GM12801 (cell line): ENCODE data around the gene PYCARD.

Experiments
- TF ChIP-seq, protein P1 (sequence below): IDR thresholded peaks from one replicate; pipeline ENCODE4 v1.5.1; 2011; ENCODE audit warnings: control low read depth; ENCODE audit not compliant: insufficient read length; ENCODE audit errors: extremely low read depth

Gene PYCARD

DNA sequence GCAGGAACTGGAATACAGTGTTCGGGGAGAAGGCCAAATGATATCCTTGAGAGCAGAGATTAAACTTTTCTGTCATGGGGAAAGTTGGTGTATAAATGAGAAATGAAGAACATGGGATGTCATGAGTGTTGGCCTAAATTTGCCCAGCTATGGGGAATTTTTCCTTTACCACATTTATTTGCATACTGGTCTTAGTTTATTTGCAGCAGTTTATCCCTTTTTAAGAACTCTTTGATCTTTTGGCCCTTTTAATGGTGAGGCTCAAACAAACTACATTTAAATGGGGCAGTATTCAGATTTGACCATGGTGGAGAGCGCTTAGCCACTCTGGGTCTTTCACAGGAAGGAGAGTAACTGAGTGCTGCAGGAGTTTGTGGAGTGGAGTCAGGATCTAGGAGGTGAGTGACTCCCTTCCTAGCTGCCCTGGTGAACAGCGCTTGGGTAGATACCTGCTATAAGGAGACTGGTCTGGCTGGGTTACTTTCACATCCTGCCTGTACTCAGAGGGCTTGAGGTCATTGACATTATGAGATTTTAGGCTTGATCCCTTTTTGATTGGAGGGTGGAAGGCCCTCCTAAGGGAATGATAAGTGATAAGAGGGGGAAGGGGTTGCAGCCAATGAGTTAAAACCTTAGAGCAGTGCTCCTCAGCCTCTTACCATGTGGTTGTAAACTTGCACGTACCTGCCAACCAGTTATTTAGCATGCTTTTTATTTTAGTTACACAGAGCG is 10.7 kb downstream of the PYCARD start:
- TF ChIP-seq, protein P1, sequence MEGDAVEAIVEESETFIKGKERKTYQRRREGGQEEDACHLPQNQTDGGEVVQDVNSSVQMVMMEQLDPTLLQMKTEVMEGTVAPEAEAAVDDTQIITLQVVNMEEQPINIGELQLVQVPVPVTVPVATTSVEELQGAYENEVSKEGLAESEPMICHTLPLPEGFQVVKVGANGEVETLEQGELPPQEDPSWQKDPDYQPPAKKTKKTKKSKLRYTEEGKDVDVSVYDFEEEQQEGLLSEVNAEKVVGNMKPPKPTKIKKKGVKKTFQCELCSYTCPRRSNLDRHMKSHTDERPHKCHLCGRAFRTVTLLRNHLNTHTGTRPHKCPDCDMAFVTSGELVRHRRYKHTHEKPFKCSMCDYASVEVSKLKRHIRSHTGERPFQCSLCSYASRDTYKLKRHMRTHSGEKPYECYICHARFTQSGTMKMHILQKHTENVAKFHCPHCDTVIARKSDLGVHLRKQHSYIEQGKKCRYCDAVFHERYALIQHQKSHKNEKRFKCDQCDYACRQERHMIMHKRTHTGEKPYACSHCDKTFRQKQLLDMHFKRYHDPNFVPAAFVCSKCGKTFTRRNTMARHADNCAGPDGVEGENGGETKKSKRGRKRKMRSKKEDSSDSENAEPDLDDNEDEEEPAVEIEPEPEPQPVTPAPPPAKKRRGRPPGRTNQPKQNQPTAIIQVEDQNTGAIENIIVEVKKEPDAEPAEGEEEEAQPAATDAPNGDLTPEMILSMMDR = no peak

DNA sequence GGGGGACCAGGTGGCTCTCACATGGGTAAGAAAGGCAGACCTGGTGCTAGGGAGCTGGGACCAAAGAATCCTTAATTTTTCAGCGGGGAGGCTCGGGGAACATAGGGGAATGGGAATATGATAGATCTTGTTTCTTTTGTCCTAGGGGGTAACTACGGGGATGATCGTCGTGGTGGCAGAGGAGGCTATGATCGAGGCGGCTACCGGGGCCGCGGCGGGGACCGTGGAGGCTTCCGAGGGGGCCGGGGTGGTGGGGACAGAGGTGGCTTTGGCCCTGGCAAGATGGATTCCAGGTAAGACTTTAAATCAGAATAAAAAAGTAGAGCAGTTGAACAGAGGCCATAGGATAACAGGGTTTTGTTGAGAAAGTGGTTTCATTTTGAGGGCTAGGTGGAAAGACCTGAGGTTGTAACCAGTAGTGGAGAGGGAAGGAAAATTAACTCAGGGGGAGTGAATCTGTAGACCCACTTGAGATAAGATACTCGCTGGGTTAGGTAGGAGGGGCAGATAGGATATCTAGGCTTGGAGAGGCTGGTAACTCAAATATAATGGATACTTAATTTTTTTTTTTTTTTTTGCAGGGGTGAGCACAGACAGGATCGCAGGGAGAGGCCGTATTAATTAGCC is 11.6 kb downstream of the PYCARD start:
- TF ChIP-seq, protein P1 = no peak

DNA sequence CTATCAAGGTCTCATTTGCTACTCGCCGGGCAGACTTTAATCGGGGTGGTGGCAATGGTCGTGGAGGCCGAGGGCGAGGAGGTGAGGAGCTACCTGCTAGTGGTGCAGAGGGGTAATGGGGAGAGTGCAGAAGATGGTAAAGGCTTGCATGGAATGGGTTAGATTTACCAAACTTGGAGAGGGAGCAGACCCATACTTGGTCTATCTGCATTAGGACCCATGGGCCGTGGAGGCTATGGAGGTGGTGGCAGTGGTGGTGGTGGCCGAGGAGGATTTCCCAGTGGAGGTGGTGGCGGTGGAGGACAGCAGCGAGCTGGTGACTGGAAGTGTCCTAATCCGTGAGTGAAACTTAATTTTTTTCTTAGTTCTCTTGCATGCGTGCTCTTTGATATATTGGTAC is 12.5 kb downstream of the PYCARD start:
- TF ChIP-seq, protein P1 = no peak

DNA sequence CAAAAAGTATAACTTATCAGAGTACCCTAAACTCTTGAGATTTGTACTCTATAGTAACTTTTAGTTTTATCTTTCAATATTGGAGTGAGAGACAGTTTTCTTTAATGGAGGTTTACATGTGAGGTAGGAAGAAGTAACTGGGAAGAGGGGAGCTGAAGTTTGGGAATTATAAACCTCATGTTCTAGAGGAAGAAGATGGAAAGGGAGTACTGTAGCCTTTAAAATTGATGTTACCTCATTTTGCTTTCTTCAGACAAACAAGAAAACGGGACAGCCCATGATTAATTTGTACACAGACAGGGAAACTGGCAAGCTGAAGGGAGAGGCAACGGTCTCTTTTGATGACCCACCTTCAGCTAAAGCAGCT is 13.2 kb downstream of the PYCARD start:
- TF ChIP-seq, protein P1 = no peak

DNA sequence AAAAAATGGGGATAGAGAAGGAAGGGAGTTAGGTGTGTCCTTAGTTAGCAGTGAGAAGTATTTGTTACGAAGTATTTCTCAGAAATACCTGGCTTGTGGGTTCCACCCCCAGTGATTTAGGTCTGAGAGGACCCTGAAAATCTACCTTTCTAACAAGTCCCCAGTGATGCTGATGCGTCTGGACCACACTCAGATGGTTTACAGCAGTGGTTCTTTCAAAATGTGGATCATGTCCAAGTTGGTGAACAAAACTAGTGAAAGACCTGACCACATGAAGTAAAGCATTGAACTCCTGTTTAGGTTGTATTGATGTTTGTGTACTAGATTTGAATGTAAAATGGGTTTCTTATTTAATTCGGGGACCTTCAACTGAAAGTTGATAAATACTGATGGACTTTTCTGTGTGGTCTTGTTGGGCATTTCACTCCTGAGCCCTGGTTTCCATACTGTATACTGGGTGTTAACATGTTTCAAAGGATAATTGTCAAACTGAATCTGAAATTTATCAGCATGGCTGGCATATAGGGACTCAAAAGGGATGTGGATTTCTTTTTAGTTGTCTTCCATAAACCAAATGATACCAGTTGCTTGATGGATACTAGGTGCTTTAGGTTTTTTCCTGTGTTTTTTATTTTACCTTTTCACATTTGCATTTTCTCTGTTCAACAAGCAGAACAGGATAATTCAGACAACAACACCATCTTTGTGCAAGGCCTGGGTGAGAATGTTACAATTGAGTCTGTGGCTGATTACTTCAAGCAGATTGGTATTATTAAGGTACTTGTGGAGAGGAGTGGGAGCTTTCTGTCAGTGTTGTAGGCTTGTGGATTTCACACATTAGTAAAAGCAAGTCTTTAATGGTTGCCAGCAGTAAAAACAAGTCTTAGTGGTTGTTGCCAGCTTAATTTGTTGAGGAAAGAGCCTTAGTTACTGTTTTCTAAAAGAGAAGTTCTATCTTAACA is 13.8 kb downstream of the PYCARD start:
- TF ChIP-seq, protein P1 = no peak

DNA sequence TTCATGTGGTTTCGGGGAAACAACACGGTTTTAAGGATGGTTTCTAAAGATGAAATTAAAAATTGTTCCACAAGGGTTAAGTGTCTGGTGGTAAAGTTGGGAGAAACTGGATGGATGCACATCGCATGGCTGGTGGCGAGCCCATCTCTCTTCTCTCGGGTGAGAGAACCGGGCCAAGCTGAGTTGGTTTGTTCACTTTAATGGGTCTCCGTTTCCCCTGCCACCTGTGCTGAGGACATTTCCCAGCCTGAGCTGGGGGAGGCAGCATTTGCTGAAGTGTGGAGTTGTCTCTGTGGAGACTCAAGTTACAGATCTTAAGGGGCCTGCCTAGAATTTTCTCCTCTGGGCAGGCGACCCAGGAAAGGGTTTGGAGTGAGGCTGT is 14.8 kb downstream of the PYCARD start:
- TF ChIP-seq, protein P1 = no peak

DNA sequence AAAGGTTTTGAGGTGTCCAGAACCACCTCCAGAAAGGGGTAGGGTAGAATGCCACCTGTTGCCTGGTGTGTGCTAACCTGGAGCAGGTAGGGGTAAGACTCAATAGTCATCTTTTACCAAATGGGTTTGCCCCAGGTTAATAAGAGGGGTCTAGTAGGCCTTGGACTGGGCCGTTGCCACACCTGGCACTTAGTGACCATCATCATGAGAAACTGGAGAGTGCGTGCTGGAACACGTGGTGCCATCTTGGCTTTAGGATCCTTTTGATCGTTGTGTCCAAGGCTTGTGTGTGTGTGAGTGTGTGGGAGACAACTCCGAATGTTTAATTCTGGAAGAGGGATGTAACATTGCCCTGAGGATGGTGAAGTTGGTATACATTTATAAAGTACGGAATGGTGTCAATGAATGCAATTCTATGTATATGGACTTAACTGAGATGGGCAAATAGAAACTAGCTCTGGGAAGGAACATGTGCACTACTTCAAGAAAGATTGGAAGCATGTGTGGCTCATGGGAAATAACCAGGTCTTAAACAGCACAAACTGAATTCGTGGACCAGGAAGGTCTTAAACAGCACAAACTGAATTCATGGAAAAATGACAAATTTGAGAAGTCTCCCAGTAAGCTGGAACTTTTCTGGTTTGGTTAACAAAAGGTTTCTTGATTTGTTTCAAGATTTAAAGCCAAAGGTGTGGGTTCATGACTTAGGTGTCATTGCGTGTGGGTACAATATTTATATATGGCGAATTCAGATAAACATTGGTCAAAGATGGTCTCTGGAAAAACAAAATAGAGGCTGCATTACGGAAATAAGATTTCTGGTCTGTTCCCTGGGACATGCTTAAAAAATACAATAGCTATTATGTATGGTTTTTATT is 15.4 kb downstream of the PYCARD start:
- TF ChIP-seq, protein P1 = no peak
